Adipose tissue (tissue), 3 donors: ENCODE data around the gene RIMBP2. TPM values are rescaled to one million over a fixed set of nuclear protein-coding genes. Genes with fewer than 3 reads are reported as not detected.

ENCODE experiments used
- H3K27ac ChIP-seq: one replicate; pipeline ENCODE4 v1.5.1; 2013; ENCODE audit warnings: low read depth, low read length
- WGBS, 3 donors: extraction: QIAGEN DNeasy Blood & Tissue Kit; methylation state at CpG; one replicate each; pipeline ENCODE4 v1.1.7; 2013; 5-methylcytosine and 5-hydroxymethylcytosine counted together
- polyA plus RNA-seq, 3 donors: library from polyadenylated mRNA; stranded (reverse); fragments of 200-250 nt; gene quantifications; one replicate each; pipeline ENCODE4 v1.2.3, GENCODE V29; 2013
- donor health status: healthy with polysubstance abuse.
- donor health status: Bipolar disorder and iron deficiency.
- donor health status: healthy.

Gene RIMBP2
- polyA plus RNA-seq, 3 donors = 0.49 to 1.7 (median 1.1) TPM

DNA sequence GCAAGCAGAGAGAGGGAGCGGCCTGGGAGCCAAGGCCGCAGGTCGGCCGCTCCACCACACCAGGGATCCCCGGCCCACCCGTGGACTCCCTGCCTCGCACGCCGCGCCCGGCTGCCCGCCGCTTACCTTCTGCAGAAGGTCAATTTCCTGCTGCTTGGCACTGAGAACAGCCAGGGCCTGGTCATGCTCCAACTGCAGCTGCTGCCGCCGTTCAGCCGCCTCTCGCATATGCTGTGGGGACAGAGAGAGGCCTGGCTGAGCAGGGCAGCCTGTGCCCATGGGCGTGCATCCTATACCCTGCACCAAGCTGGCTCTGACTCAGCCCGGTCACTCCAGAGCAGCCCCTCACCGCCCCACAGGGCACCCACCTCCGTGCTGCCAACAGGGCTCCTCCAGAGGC is 237.3 kb downstream of the RIMBP2 start:
- 85 to 88% (median 86%) methylated on average over 21 of the region's 21 CpGs for WGBS, 3 donors
- no peak overlapping the region for H3K27ac ChIP-seq

DNA sequence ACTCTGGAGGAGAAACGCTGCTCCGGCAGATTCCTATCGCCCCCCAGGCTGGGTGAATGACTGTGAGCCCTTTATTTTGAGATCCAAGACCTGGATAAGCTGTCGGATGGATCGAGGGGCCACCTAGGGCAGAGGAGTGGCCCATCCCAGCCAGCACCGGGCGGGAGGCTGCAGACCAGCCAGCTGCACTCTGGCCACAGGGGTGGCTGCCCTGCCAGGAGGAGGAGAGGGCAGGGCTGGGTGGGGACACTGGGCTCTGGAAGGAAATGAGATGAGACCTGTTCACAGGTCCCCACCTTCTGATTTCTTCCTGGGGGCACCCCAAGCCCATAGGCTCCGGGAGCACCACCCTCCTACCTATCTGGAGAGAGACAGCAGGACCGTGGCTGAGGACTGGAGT is 238.4 kb downstream of the RIMBP2 start:
- H3K27ac ChIP-seq = no peak overlapping the region
- WGBS, 3 donors = 46 to 69% (median 56%) methylated on average over 9 of the region's 9 CpGs

DNA sequence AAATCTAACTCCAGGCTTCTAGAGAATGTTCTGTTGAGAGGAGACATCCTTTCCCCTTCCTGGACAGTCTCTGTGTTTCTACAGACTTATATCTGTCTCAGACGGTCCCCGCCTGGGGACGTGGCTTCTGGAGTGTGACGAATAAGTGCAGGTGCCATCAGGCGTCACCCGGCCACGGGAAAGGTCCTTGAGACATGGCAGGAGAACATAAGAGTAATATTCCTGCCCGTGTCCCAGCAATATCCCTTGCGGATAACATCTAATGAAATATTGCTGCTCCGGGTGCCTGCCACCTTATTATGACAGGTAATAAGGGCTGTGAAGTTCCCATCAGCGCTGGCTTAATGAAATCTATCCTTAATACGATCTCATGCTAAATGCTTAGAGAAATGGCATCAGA is 238.8 kb downstream of the RIMBP2 start:
- WGBS, 3 donors = 62 to 78% (median 73%) methylated on average over 12 of the region's 12 CpGs
- no peak overlapping the region for H3K27ac ChIP-seq

DNA sequence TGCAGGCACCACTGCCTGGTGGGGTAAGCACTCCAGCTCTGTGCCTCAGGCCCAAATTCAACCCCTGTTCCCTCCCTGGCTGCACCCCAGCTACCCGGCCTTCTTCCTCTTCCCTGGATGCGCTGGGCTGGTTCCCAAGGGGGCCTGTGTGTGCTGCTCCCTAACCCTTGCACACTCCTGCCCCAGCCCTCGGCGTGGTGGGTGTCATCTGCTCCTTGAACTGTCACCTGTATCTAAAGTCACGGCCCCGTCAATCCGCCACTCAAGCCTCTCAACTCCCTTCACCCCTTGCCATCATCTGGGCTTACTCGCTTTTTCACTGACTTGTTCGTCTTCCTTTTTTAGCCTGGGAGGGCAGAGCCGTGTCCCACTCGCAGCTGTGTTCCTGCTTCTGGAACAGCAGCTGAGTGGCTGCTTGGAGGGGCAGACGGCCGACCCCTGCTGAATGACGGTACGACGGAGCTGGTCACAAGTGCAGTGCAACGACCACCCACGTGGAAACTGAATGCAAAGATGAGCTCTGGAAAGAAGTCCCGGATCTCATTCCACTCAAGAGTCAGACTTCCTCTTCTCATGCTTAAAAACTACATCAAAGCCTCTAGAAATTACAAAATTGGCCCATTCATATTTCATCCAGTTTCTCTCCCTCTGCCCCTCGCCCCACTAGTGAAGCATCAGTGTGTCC is 239.5 kb downstream of the RIMBP2 start:
- 50 to 58% (median 53%) methylated on average over 20 of the region's 20 CpGs for whole genome bisulfite sequencing, 3 donors
- no peak overlapping the region for H3K27ac ChIP-seq

DNA sequence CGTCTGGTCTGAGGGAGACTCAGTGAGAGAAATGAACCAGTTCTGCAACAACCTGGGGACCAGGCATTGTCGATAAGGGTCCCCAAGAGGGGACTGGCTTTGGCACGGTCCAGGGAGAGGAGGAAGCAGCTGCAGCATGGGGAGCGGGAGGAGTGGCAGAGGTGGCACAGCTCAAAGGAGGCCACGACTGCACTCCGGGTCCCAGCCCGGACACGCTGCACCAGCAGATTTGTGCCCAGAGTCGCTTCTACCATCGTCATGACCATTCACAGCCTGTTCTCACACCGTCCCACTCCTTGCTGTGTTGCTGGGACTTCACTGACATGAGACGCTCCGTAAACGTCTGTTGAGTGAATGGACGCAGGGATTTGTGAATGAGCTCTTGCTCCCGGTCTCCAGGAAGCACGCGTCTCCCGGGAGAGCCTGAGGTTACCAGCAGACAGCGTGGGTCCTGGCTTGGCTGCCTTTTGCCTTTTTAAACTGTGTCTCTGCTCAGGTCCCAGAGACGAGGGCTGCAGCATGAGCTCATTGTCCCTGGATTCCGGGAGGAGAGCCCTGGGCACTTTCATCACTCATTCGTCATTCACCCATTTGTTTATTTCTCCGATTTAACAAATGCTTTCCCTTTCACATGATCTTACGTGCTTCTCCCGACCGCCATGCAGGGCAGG is 241.4 kb downstream of the RIMBP2 start:
- 58 to 68% (median 66%) methylated on average over 26 to 27 of the region's 27 CpGs for WGBS, 3 donors
- no peak overlapping the region for H3K27ac ChIP-seq

DNA sequence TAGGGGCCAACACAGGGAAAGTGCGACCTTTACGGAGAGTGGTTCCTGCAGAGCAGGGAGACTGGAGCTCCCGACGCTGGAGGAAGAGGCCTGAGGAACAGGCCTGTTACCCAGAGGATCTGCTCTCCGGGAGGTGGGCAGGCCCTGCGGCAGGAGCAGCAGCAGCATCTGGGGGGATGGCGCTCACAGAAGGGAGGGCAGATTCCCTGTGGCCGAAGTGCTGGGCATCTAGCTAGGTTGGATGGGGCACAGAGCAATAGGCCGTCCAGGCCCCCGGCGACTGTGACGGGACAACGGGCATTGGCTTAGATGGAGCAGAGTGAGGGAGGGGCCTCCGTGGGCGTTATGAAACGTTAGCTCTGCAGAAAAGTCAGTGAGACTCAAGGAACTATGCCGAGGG is 242.8 kb downstream of the RIMBP2 start:
- 72 to 75% (median 74%) methylated on average over 17 of the region's 17 CpGs for WGBS, 3 donors
- no peak overlapping the region for H3K27ac ChIP-seq

DNA sequence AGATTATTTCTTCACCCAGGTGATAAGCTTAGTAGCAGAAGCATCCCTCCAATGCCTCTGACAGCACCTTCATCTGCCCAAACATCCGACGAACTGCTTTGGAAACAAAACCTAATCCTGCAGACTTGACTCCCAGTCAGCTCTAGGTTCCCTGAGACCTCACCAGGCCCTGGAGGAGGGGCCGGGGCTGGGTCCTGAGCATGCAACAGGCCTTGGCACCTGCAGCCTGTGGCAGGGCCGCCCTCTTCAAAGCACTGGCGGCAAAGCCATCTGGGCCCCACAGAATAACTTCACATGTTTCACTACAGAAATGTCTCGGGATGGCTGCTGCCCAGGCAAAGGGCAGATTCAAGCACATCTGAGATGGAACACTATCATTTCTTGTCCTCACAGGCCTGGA is 245.1 kb downstream of the RIMBP2 start:
- H3K27ac ChIP-seq = no peak overlapping the region
- WGBS, 3 donors = 74 to 89% (median 87%) methylated on average over 6 of the region's 6 CpGs

DNA sequence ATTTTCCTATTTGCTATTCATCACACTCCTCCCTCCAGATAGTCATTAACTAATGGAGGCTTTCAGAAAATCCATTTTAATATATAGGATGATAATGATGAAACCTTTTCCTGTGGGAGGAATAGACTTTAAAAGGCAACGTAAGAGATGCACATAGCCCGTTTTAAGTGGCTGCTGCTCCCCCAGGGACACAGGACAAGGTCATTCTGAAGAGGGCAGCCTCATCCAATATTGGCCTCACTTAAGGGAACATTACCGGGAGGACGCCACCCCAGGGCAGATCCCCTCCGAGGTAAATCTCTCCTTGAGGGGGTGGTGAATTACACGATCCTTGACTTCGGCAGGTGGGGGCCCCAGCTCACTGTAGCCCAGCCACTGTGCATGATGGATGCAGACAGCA is 246.5 kb downstream of the RIMBP2 start:
- 75 to 82% (median 80%) methylated on average over 7 of the region's 7 CpGs for WGBS, 3 donors
- H3K27ac ChIP-seq = no peak overlapping the region

DNA sequence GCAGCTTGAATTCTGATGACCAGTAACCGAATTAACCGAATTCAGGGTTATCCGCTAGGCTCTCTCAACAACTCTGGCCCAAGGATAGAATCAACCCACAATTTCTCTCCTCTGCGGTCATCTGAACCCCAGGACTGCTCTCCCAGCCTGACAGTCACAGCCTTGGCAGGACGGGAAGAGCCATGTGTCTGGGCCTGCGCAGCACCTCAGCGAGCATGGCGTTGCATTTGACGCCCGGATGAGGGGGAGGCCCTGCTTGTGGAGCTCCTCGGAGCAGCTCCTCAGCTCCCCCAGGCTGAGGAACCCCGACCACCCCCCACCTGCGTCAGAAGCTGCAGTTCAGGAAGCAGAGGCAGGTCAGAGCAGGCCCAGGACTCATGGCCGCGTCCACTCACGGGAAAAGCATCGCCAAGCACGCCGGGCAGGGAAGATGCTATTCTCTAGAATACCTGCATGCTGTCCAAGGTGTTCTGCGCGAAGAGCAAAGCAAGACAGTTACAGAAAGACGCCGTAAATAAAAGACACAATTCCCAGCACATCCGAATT is 247.3 kb downstream of the RIMBP2 start:
- no peak overlapping the region for H3K27ac ChIP-seq
- 91 to 93% (median 92%) methylated on average over 24 of the region's 24 CpGs for whole genome bisulfite sequencing, 3 donors

DNA sequence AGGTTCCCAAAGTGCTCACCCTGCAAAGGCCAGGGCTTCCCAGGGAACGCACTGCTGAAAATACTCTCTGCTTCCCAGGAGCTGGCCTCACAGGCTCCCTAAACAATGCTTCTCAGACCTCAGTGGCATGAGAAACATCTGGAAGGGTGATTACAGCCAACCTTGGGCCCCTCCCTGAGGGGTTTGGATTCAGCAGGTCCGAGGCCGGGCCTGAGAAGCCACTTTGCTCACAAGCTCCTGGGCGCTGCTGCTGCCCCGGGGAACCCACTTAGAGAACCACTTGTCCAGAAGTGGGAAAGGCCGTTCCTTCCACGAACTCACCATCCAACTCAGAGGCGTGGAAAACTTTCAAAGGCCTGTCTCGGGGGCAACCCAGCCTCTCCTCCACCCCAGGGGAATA is 247.9 kb downstream of the RIMBP2 start:
- 92 to 94% (median 93%) methylated on average over 9 of the region's 9 CpGs for WGBS, 3 donors
- no peak overlapping the region for H3K27ac ChIP-seq

DNA sequence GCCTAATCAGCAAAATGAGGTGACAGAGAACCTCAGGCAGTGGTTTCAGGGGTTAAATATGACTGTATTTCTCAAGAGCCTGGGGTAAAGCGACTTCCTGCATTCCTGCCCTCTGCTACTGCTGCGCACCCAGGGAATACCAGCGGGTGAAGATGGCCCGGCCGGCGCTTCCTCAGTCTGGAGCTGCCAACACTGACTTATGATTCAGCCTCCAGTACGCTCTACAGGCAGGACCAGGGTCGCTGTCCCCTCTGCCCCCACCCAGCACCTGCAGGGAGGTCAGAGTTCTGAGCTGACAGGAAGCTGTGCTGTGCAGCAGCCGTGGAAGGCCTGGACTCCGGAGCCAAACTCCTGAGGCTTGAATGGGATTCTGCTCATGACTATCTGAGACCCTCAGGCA is 250.5 kb downstream of the RIMBP2 start:
- WGBS, 3 donors = 52 to 62% (median 55%) methylated on average over 10 of the region's 10 CpGs
- H3K27ac ChIP-seq = no peak overlapping the region

DNA sequence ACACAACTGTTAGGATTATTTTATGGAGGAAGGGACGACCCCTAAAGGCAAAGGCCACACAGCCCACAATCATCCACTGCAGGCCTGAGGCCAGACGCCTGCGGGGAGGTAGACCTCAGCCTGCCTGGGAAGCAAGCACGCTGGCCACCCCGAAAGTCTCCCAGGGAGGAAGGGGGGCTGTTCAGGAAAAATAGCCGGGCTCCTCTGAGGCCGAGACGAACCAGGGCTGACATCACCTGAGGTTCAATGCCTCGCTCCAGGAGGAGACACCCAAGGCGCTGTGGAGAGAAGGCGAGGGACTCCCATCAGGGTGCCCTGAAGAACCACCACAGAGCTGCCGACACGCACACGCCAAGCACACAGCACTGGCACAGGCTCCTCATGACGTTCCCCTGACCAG is 251.1 kb downstream of the RIMBP2 start:
- H3K27ac ChIP-seq = no peak overlapping the region
- 91 to 93% (median 92%) methylated on average over 15 of the region's 15 CpGs for WGBS, 3 donors

DNA sequence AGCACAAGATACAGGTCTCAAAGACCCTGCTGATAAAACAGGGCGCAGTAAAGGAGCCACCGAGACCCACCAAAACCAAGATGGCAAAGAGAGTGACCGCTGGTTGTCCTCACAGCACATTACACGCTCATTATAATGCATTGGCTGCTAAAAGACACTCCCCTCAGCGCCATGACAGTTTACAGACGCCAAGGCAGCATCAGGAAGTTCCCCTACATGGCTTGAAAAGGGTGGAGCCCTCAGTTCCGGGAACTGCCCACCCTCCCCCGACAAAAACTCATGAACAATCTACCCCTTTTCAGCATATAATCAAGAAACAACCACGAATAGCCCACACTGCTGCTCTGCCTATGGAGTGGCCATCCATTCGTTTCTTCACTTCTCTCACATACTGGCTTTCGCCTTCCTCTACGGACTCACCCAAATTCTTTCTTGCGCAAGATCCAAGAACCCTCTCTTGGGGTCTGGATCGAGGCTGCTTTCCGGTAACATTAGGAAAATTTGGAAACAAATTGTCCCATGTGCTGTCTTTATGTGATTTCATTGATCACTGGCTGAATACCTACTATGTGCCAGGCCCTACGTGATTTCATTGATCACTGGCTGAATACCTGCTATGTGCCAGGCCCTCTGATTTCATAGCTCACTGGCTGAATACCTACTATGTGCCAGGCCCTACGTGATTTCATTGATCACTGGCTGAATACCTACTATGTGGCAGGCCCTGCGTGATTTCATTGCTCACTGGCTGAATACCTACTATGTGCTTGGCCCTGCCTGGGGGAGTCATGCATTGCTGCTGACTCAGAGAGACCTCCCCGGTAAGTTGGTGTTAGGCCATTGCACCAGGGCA is 252.1 kb downstream of the RIMBP2 start:
- H3K27ac ChIP-seq = no peak overlapping the region
- WGBS, 3 donors = 66 to 69% (median 68%) methylated on average over 18 to 19 of the region's 19 CpGs

DNA sequence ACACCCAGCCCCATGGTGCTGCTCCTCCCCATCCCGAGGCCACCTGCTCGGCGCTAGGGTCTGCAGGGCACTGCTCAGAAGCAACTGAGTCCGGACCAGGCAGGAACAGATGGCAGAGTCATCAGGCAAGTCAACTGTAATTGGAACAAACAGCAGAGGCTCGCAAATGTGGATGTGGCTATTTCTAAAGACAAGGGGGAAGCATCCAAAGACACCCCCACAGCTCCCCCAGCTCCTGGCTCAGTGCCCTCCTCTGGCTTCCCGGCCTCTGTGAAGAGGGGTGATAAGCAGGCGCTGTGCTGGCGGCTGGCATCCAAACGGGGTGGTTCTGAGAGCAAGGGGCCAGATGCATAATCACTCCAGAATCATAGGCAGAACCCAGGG is 252.8 kb downstream of the RIMBP2 start:
- no peak overlapping the region for H3K27ac ChIP-seq
- 61 to 65% (median 65%) methylated on average over 9 of the region's 9 CpGs for WGBS, 3 donors

DNA sequence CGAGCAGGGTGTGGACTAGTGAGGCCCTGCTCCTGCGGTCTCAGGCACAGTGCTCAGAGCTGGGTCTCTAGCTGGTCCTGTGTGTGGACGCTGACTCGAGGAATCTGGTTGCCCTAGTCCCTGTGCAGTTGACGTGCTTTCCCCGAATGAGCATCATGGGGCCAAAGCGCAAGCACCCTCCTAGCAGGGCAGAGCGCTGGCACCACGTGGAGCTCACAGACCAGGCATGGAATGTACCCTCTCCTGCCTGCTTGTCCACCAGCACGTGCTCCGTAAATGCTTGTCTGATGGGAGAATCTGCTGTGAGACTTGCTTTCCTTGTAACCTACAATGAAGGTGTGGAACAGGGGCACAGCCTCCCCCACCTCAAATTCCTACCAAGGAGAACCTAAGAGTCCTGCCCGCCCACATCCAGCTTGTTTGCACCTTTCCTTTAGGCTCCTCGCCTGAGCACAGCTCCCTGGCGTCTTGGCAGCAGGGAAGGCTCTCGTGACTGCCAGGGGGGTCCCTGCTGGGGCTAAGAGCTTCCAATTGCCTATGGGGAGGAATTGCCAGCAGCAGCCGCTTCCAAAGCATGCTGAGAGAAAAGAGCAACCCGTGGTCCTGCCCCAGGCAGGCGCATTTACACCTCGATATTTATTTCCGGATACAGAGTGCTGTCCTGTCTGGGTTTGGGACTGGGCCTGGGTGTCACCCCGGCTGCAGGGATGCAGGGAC is 253.4 kb downstream of the RIMBP2 start:
- H3K27ac ChIP-seq = no peak overlapping the region
- WGBS, 3 donors = 74 to 78% (median 76%) methylated on average over 21 of the region's 21 CpGs

DNA sequence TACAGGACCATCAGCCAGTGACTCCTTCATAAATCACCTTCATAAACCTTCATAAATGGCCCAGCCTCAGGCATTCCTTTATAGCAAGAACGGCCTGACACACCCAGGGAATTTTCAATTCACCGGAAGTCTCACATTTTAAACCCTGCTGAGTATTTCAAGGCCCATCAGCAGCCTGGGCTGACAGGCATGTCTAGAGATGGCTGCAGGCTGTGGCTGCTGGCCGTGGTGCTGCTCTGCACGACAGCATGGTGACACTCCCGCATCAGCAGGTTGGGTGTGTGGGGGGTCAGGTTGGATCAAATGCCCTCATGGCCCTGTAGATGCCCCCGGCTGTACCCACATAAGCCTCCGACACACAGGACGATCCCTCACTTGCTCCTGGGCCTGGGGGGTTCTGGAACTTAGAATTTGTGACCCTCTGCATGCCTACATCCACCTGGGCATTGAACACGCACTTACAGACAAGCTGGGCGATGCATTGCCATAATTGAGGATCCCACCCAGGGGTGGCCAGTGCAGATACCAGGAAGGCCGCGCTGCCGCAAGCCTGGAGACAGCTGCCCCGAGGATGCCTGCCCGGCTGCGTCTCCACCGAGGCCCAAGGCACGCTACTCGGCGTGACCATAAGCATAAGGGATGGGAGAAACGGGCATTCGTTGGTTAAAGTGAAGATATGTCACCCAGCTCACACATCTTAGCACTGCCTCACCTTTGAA is 254.1 kb downstream of the RIMBP2 start:
- WGBS, 3 donors = 83 to 85% (median 84%) methylated on average over 22 of the region's 22 CpGs
- no peak overlapping the region for H3K27ac ChIP-seq

DNA sequence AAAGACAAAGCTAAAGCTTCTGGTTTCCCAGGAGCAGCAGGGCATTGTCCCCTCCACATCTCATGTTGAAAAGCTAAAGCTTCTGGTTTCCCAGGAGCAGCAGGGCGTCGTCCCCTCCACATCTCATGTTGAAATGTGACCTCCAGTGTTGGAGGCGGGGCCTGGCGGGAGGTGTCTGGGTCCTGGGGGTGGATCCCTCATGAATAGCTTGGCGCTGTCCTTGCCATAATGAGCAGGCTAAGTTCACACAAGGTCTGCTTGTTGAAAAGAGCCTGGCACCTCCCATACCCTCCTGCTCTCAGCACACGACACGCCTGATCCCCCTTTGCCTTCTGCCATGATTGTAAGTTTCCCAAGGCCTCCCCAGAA is 254.7 kb downstream of the RIMBP2 start:
- H3K27ac ChIP-seq = no peak overlapping the region
- 71 to 79% (median 75%) methylated on average over 7 of the region's 7 CpGs for WGBS, 3 donors
